ENCODE data around the gene SMYD3.
A peak's percentile ranks its signal among the peaks of the same experiment; 100 is the strongest.
"Not testable (repeated sequence)": the region's sequence is repeated elsewhere in the genome, so short reads cannot be mapped to it uniquely, and the experiment has no call there.

SMYD3 gene

GRCh38 chr1:246351721-246352120 lies 155.4 kb downstream of the SMYD3 start:
- no peaks in the 10 kb centered on the region for H3K27me3 Mint-ChIP-seq (ENCODE audit: low read depth)
- H3K27ac Mint-ChIP-seq: no peak overlapping the region
- no peaks in the 10 kb centered on the region for H3K9me3 Mint-ChIP-seq
- H3K4me1 Mint-ChIP-seq (ENCODE audit: low read depth): no peaks in the 10 kb centered on the region
- H3K4me3 Mint-ChIP-seq: no peak overlapping the region
- H3K36me3 Mint-ChIP-seq (ENCODE audit: low read depth): peaks cover 1% of the 10 kb centered on the region

- H3K4me3 Mint-ChIP-seq: no peak overlapping the region
- H3K4me1 Mint-ChIP-seq (ENCODE audit: low read depth): no peaks in the 10 kb centered on the region
- no peaks in the 10 kb centered on the region for H3K9me3 Mint-ChIP-seq
- H3K36me3 Mint-ChIP-seq (ENCODE audit: low read depth): peaks cover 4% of the 10 kb centered on the region
- H3K27me3 Mint-ChIP-seq (ENCODE audit: low read depth): no peaks in the 10 kb centered on the region
- H3K27ac Mint-ChIP-seq: no peak overlapping the region
Observed at GRCh38 chr1:246350745-246351144, 156.3 kb downstream of the SMYD3 start.

- peaks cover 8% of the 10 kb centered on the region for H3K4me1 Mint-ChIP-seq (ENCODE audit: low read depth)
- peaks cover 5% of the 10 kb centered on the region for H3K36me3 Mint-ChIP-seq (ENCODE audit: low read depth)
- no peak overlapping the region for H3K4me3 Mint-ChIP-seq
- no peak overlapping the region for H3K27ac Mint-ChIP-seq
- H3K27me3 Mint-ChIP-seq (ENCODE audit: low read depth): no peaks in the 10 kb centered on the region
- H3K9me3 Mint-ChIP-seq: no peaks in the 10 kb centered on the region
Observed at GRCh38 chr1:246343937-246344336, 163.1 kb downstream of the SMYD3 start.

- no peaks in the 10 kb centered on the region for H3K27me3 Mint-ChIP-seq (ENCODE audit: low read depth)
- no peaks in the 10 kb centered on the region for H3K9me3 Mint-ChIP-seq
- H3K4me1 Mint-ChIP-seq (ENCODE audit: low read depth): peaks cover 14% of the 10 kb centered on the region
- no peak overlapping the region for H3K4me3 Mint-ChIP-seq
- peaks cover 5% of the 10 kb centered on the region for H3K36me3 Mint-ChIP-seq (ENCODE audit: low read depth)
- no peak overlapping the region for H3K27ac Mint-ChIP-seq
Observed at GRCh38 chr1:246343251-246343650, 163.8 kb downstream of the SMYD3 start.

GRCh38 chr1:246338546-246338945 lies 168.5 kb downstream of the SMYD3 start:
- H3K4me3 Mint-ChIP-seq: no peak overlapping the region
- H3K4me1 Mint-ChIP-seq (ENCODE audit: low read depth): peaks cover 15% of the 10 kb centered on the region
- peaks cover 5% of the 10 kb centered on the region for H3K36me3 Mint-ChIP-seq (ENCODE audit: low read depth)
- no peak overlapping the region for H3K27ac Mint-ChIP-seq
- H3K9me3 Mint-ChIP-seq: no peaks in the 10 kb centered on the region
- H3K27me3 Mint-ChIP-seq (ENCODE audit: low read depth): no peaks in the 10 kb centered on the region

GRCh38 chr1:246338098-246338497 lies 169.0 kb downstream of the SMYD3 start:
- peaks cover 10% of the 10 kb centered on the region for H3K4me1 Mint-ChIP-seq (ENCODE audit: low read depth)
- H3K27me3 Mint-ChIP-seq (ENCODE audit: low read depth): no peaks in the 10 kb centered on the region
- H3K4me3 Mint-ChIP-seq: no peak overlapping the region
- H3K9me3 Mint-ChIP-seq: no peaks in the 10 kb centered on the region
- peaks cover 7% of the 10 kb centered on the region for H3K36me3 Mint-ChIP-seq (ENCODE audit: low read depth)
- no peak overlapping the region for H3K27ac Mint-ChIP-seq

- H3K4me3 Mint-ChIP-seq: no peak overlapping the region
- peaks cover 16% of the 10 kb centered on the region for H3K36me3 Mint-ChIP-seq (ENCODE audit: low read depth)
- H3K27me3 Mint-ChIP-seq (ENCODE audit: low read depth): no peaks in the 10 kb centered on the region
- H3K4me1 Mint-ChIP-seq (ENCODE audit: low read depth): peaks cover 22% of the 10 kb centered on the region
- no peaks in the 10 kb centered on the region for H3K9me3 Mint-ChIP-seq
- H3K27ac Mint-ChIP-seq: no peak overlapping the region
Observed at GRCh38 chr1:246335151-246335550, 171.9 kb downstream of the SMYD3 start.

- H3K4me3 Mint-ChIP-seq: no peak overlapping the region
- peaks cover 30% of the 10 kb centered on the region for H3K4me1 Mint-ChIP-seq (ENCODE audit: low read depth)
- no peaks in the 10 kb centered on the region for H3K27me3 Mint-ChIP-seq (ENCODE audit: low read depth)
- H3K36me3 Mint-ChIP-seq (ENCODE audit: low read depth): peaks cover 20% of the 10 kb centered on the region
- H3K27ac Mint-ChIP-seq: no peak overlapping the region
- H3K9me3 Mint-ChIP-seq: peaks cover 3% of the 10 kb centered on the region
Observed at GRCh38 chr1:246333855-246334254, 173.2 kb downstream of the SMYD3 start.

GRCh38 chr1:246332078-246332477 lies 175.0 kb downstream of the SMYD3 start:
- Mint-ChIP-seq H3K36me3 (ENCODE audit: low read depth) (peaks cover 29% of the 10 kb centered on the region), H3K4me3 (no peak overlapping the region), H3K9me3 (peaks cover 3% of the 10 kb centered on the region), H3K27ac (peak overlapping the region; percentile 62), H3K4me1 (ENCODE audit: low read depth) (peaks cover 25% of the 10 kb centered on the region), H3K27me3 (ENCODE audit: low read depth) (no peaks in the 10 kb centered on the region)

GRCh38 chr1:246329900-246330299 lies 177.2 kb downstream of the SMYD3 start:
- H3K4me3 Mint-ChIP-seq: peak overlapping the region; percentile 74
- peaks cover 24% of the 10 kb centered on the region for H3K36me3 Mint-ChIP-seq (ENCODE audit: low read depth)
- H3K4me1 Mint-ChIP-seq (ENCODE audit: low read depth): peaks cover 25% of the 10 kb centered on the region

GRCh38 chr1:246329292-246329691 lies 177.8 kb downstream of the SMYD3 start:
- H3K4me3 Mint-ChIP-seq; H3K9me3 Mint-ChIP-seq; H3K27me3 Mint-ChIP-seq (ENCODE audit: low read depth): not testable (repeated sequence)
- Mint-ChIP-seq H3K27ac (peak overlapping the region; percentile 67), H3K36me3 (ENCODE audit: low read depth) (peaks cover 24% of the 10 kb centered on the region), H3K4me1 (ENCODE audit: low read depth) (peaks cover 25% of the 10 kb centered on the region)

More at GRCh38 chr1:246329900-246330299, 177.2 kb downstream of the SMYD3 start:
- Mint-ChIP-seq H3K27me3 (ENCODE audit: low read depth) (no peaks in the 10 kb centered on the region), H3K9me3 (peaks cover 3% of the 10 kb centered on the region), H3K27ac (peak overlapping the region; percentile 67)

- Mint-ChIP-seq H3K4me1 (ENCODE audit: low read depth) (peaks cover 6% of the 10 kb centered on the region), H3K9me3 (peaks cover 1% of the 10 kb centered on the region), H3K27me3 (ENCODE audit: low read depth) (no peaks in the 10 kb centered on the region), H3K4me3 (no peak overlapping the region), H3K27ac (no peak overlapping the region), H3K36me3 (ENCODE audit: low read depth) (peaks cover 10% of the 10 kb centered on the region)
Observed at GRCh38 chr1:246324711-246325110, 182.4 kb downstream of the SMYD3 start.

GRCh38 chr1:246324033-246324432 lies 183.0 kb downstream of the SMYD3 start:
- H3K9me3 Mint-ChIP-seq; H3K27me3 Mint-ChIP-seq (ENCODE audit: low read depth); H3K27ac Mint-ChIP-seq; H3K4me1 Mint-ChIP-seq (ENCODE audit: low read depth); H3K36me3 Mint-ChIP-seq (ENCODE audit: low read depth); H3K4me3 Mint-ChIP-seq: not testable (repeated sequence)

- Mint-ChIP-seq H3K27ac (no peak overlapping the region), H3K36me3 (ENCODE audit: low read depth) (no peaks in the 10 kb centered on the region), H3K9me3 (no peaks in the 10 kb centered on the region), H3K4me1 (ENCODE audit: low read depth) (no peaks in the 10 kb centered on the region), H3K4me3 (no peak overlapping the region), H3K27me3 (ENCODE audit: low read depth) (no peaks in the 10 kb centered on the region)
Observed at GRCh38 chr1:246320286-246320685, 186.8 kb downstream of the SMYD3 start.

GRCh38 chr1:246319083-246319714 lies 187.9 kb downstream of the SMYD3 start:
- Mint-ChIP-seq H3K4me3 (no peak overlapping the region), H3K9me3 (no peaks in the 10 kb centered on the region), H3K4me1 (ENCODE audit: low read depth) (no peaks in the 10 kb centered on the region), H3K27me3 (ENCODE audit: low read depth) (no peaks in the 10 kb centered on the region), H3K36me3 (ENCODE audit: low read depth) (no peaks in the 10 kb centered on the region), H3K27ac (no peak overlapping the region)

GRCh38 chr1:246318622-246319021 lies 188.5 kb downstream of the SMYD3 start:
- Mint-ChIP-seq H3K36me3 (ENCODE audit: low read depth) (no peaks in the 10 kb centered on the region), H3K27ac (no peak overlapping the region), H3K9me3 (no peaks in the 10 kb centered on the region), H3K4me3 (no peak overlapping the region), H3K27me3 (ENCODE audit: low read depth) (no peaks in the 10 kb centered on the region), H3K4me1 (ENCODE audit: low read depth) (no peaks in the 10 kb centered on the region)
